Measurements from ENCODE around the gene DIP2C.
"Not testable (repeated sequence)": the region's sequence is repeated elsewhere in the genome, so short reads cannot be mapped to it uniquely, and the experiment has no call there.

The DIP2C gene

GRCh38 chr10:533186-533585 lies 156.3 kb downstream of the DIP2C start:
- no peak for DNase-seq (ENCODE audit: low spot score)

GRCh38 chr10:532331-532730 lies 157.1 kb downstream of the DIP2C start:
- not testable (repeated sequence) for DNase-seq (ENCODE audit: low spot score)

- no peak for DNase-seq (ENCODE audit: low spot score)
Observed at GRCh38 chr10:531541-531940, 157.9 kb downstream of the DIP2C start.

- DNase-seq (ENCODE audit: low spot score) = no peak
Observed at GRCh38 chr10:530717-531116, 158.8 kb downstream of the DIP2C start.

GRCh38 chr10:529468-530230 lies 159.8 kb downstream of the DIP2C start:
- DNase-seq (ENCODE audit: low spot score) = no peak

GRCh38 chr10:528173-529165 lies 161.0 kb downstream of the DIP2C start:
- no peak for DNase-seq (ENCODE audit: low spot score)

GRCh38 chr10:527416-527815 lies 162.1 kb downstream of the DIP2C start:
- DNase-seq (ENCODE audit: low spot score) = no peak

- DNase-seq (ENCODE audit: low spot score) = no peak
Observed at GRCh38 chr10:526651-527312, 162.7 kb downstream of the DIP2C start.

GRCh38 chr10:525565-526315 lies 163.7 kb downstream of the DIP2C start:
- DNase-seq (ENCODE audit: low spot score) = no peak

GRCh38 chr10:523925-524324 lies 165.5 kb downstream of the DIP2C start:
- no peak for DNase-seq (ENCODE audit: low spot score)

GRCh38 chr10:522350-522749 lies 167.1 kb downstream of the DIP2C start:
- no peak for DNase-seq (ENCODE audit: low spot score)

- DNase-seq (ENCODE audit: low spot score) = peak; percentile 16
Observed at GRCh38 chr10:521261-522250, 167.9 kb downstream of the DIP2C start.

GRCh38 chr10:520402-520787 lies 169.1 kb downstream of the DIP2C start:
- no peak for DNase-seq (ENCODE audit: low spot score)

- DNase-seq (ENCODE audit: low spot score) = no peak
Observed at GRCh38 chr10:519716-520401, 169.6 kb downstream of the DIP2C start.

- no peak for DNase-seq (ENCODE audit: low spot score)
Observed at GRCh38 chr10:519055-519715, 170.3 kb downstream of the DIP2C start.

GRCh38 chr10:517872-518475 lies 171.5 kb downstream of the DIP2C start:
- no peak for DNase-seq (ENCODE audit: low spot score)

GRCh38 chr10:517241-517830 lies 172.1 kb downstream of the DIP2C start:
- DNase-seq (ENCODE audit: low spot score) = no peak

- DNase-seq (ENCODE audit: low spot score) = no peak
Observed at GRCh38 chr10:516764-517163, 172.7 kb downstream of the DIP2C start.

GRCh38 chr10:515674-516073 lies 173.8 kb downstream of the DIP2C start:
- no peak for DNase-seq (ENCODE audit: low spot score)

Measured in germinal center (tissue), 1 donor.